ENCODE measurements around the gene TRABD2B. TPM values are rescaled to one million over a fixed set of nuclear protein-coding genes. Genes with fewer than 3 reads are reported as not detected.

TRABD2B gene
- total and polyA plus RNA-seq, 2 donors (not counting 3 experiments of a cell fraction or from before 2014, with no cell fraction given): not detected

GRCh38 chr1:47935856-47936255, 61.3 kb downstream of the TRABD2B start:
- H3K9me1 ChIP-seq (replicated peaks; ENCODE audit: control insufficient read depth, extremely low read depth, insufficient read depth, low read length): no peaks in the 10 kb centered on the region
- ChIA-PET CTCF (interaction anchor here (1.1 kb wide), 1 partner anchor 62 kb away, joined by 3 read pairs; the partner anchor contains the start of gene TRABD2B), POLR2A (no interaction called here)
- H4K20me1 ChIP-seq (replicated peaks; ENCODE audit: control insufficient read depth, extremely low read depth, insufficient read depth, low read length): no peaks in the 10 kb centered on the region
- no peaks in the 10 kb centered on the region for H3K79me2 ChIP-seq (ENCODE audit: control insufficient read depth, insufficient read depth, low read length)
- no peak overlapping the region for H3K4me3 ChIP-seq (replicated peaks in 1 of 3; ENCODE audit: insufficient read depth in 1 of 3, low read depth in 1 of 3, low read length in 3 of 3)
- no peaks in the 10 kb centered on the region for H3K4me1 ChIP-seq (ENCODE audit: control insufficient read depth, extremely low read depth, insufficient read depth, low read length)
- intact Hi-C loops (cut with micrococcal nuclease): no loop called here
- no peak for TF ChIP-seq GATA2 (IDR thresholded peaks at IDR 0.05; ENCODE audit: insufficient read depth, insufficient read length, low read depth, low read length)
- TF ChIP-seq JUN (IDR thresholded peaks at IDR 0.05; ENCODE audit: borderline replicate concordance, insufficient read depth, insufficient read length, low read depth): no peak
- no peak for TF ChIP-seq EZH2 (IDR thresholded peaks at IDR 0.05; ENCODE audit: borderline replicate concordance, low read depth, low read length, severe bottlenecking)
- no peak overlapping the region for H2AFZ ChIP-seq (ENCODE audit: low read depth, low read length)
- no peak overlapping the region for H3K4me2 ChIP-seq (ENCODE audit: insufficient read depth, low read length)
- no peak overlapping the region for H3K27ac ChIP-seq (ENCODE audit: insufficient read depth, low read depth, low read length)
- FAIRE-seq (no peak), DNase-seq (ENCODE audit: low read depth, low spot score) (no peak)
- dilution Hi-C loops (cut with MboI; ENCODE audit: extremely low pct_ligation_motif_present, low sequenced_read_pairs): no loop called here
- no peaks in the 10 kb centered on the region for H3K9me3 ChIP-seq (replicated peaks; ENCODE audit: control insufficient read depth, insufficient read depth, low read length)
- BruUV-seq (replicated peaks): no TSS peak
- H3K9ac ChIP-seq (replicated peaks; ENCODE audit: extremely low read depth, insufficient read depth, low read length): no peak overlapping the region
- H3K27me3 ChIP-seq (ENCODE audit: control insufficient read depth in 2 of 2, insufficient read depth in 2 of 2, low read length in 2 of 2): no peaks in the 10 kb centered on the region
- no peaks in the 10 kb centered on the region for H3K36me3 ChIP-seq (ENCODE audit: control insufficient read depth in 2 of 2, extremely low read depth in 1 of 2, insufficient read depth in 2 of 2, low read length in 2 of 2)

- Histone ChIP-seq H3K4me3 (replicated peaks in 1 of 3; ENCODE audit: insufficient read depth in 1 of 3, low read depth in 1 of 3, low read length in 3 of 3) (no peak overlapping the region), H3K9me1 (replicated peaks; ENCODE audit: control insufficient read depth, extremely low read depth, insufficient read depth, low read length) (no peaks in the 10 kb centered on the region), H3K36me3 (ENCODE audit: control insufficient read depth in 2 of 2, extremely low read depth in 1 of 2, insufficient read depth in 2 of 2, low read length in 2 of 2) (no peaks in the 10 kb centered on the region), H3K79me2 (ENCODE audit: control insufficient read depth, insufficient read depth, low read length) (no peaks in the 10 kb centered on the region), H2AFZ (ENCODE audit: low read depth, low read length) (no peak overlapping the region), H3K4me2 (ENCODE audit: insufficient read depth, low read length) (no peak overlapping the region), H3K27me3 (ENCODE audit: control insufficient read depth in 2 of 2, insufficient read depth in 2 of 2, low read length in 2 of 2) (no peaks in the 10 kb centered on the region), H3K9ac (replicated peaks; ENCODE audit: extremely low read depth, insufficient read depth, low read length) (no peak overlapping the region), H4K20me1 (replicated peaks; ENCODE audit: control insufficient read depth, extremely low read depth, insufficient read depth, low read length) (no peaks in the 10 kb centered on the region), H3K4me1 (ENCODE audit: control insufficient read depth, extremely low read depth, insufficient read depth, low read length) (no peaks in the 10 kb centered on the region), H3K9me3 (replicated peaks; ENCODE audit: control insufficient read depth, insufficient read depth, low read length) (no peaks in the 10 kb centered on the region), H3K27ac (ENCODE audit: insufficient read depth, low read depth, low read length) (no peak overlapping the region)
- dilution Hi-C loops (cut with MboI; ENCODE audit: extremely low pct_ligation_motif_present, low sequenced_read_pairs): no loop called here
- no peak for FAIRE-seq
- no peak for TF ChIP-seq MYC (IDR thresholded peaks at IDR 0.05; ENCODE audit: low read depth, low read length)
- TF ChIP-seq MAX (IDR thresholded peaks at IDR 0.05; ENCODE audit: insufficient read depth, insufficient read length): no peak
- no peak for TF ChIP-seq GATA2 (IDR thresholded peaks at IDR 0.05; ENCODE audit: insufficient read depth, insufficient read length, low read depth, low read length)
- no peak for TF ChIP-seq JUN (IDR thresholded peaks at IDR 0.05; ENCODE audit: borderline replicate concordance, insufficient read depth, insufficient read length, low read depth)
- no peak for TF ChIP-seq FOS (IDR thresholded peaks at IDR 0.05; ENCODE audit: borderline replicate concordance, insufficient read depth, low read length)
- no peak for TF ChIP-seq CTCF (IDR thresholded peaks at IDR 0.05; ENCODE audit: extremely low read depth in 1 of 2, insufficient read depth in 1 of 2, low read depth in 1 of 2, low read length in 2 of 2)
- TF ChIP-seq POLR2AphosphoS5 (IDR thresholded peaks at IDR 0.05; ENCODE audit: insufficient read depth, low read depth, low read length): no peak
- no peak for TF ChIP-seq EZH2 (IDR thresholded peaks at IDR 0.05; ENCODE audit: borderline replicate concordance, low read depth, low read length, severe bottlenecking)
- TF ChIP-seq POLR2A (IDR thresholded peaks at IDR 0.05; ENCODE audit: low read depth, low read length): no peak
- no TSS peak for BruUV-seq (replicated peaks)
- intact Hi-C loops (cut with micrococcal nuclease): no loop called here
- no peak for DNase-seq (ENCODE audit: low read depth, low spot score)
- POLR2A ChIA-PET: no interaction called here
- CTCF ChIA-PET: no interaction called here
Measured at GRCh38 chr1:47935163-47935562, 62.0 kb downstream of the TRABD2B start.
